WTC11 (cell line): ENCODE results near the gene SLC7A8. TPM values are rescaled to one million over a fixed set of nuclear protein-coding genes. Genes with fewer than 3 reads are reported as not detected.
A peak's percentile ranks its signal among the peaks of the same experiment; 100 is the strongest.

Experiments
- ATAC-seq: fragments of 200-7000 bp; cut with Tn5 transposase; 2 replicates; pipeline ENCODE4 v1.10.0; 2021; ENCODE audit warnings: mild to moderate bottlenecking, moderate library complexity
- CTCF ChIA-PET: fragments of 300-600 bp; sonication (Branson Sonifier 250); formaldehyde crosslinking; loops from one replicate; lab custom pipeline; 2021; ENCODE audit warnings: antibody characterized with exemption; lab: Charles Lee
- POLR2A ChIA-PET: fragments of 350-600 bp; sonication (Branson Sonifier 250); formaldehyde crosslinking; loops from one replicate; lab custom pipeline; 2021; ENCODE audit warnings: antibody characterized with exemption; lab: Charles Lee
- DNase-seq: peaks from one replicate; pipeline ENCODE4 v3.0.0; 2021; ENCODE audit warnings: low spot score
- H3K27ac Mint-ChIP-seq: 2 replicates; pipeline ENCODE4 v1.8.0; 2021; ENCODE audit warnings: mixed read lengths
- H3K27me3 Mint-ChIP-seq: 2 replicates; pipeline ENCODE4 v1.8.0; 2021; ENCODE audit warnings: low read depth, mild to moderate bottlenecking, moderate library complexity, mixed read lengths
- H3K36me3 Mint-ChIP-seq: 2 replicates; pipeline ENCODE4 v1.8.0; 2021; ENCODE audit warnings: mixed read lengths
- H3K4me1 Mint-ChIP-seq: 2 replicates; pipeline ENCODE4 v1.8.0; 2022; ENCODE audit warnings: mixed read lengths
- H3K4me3 Mint-ChIP-seq: 2 replicates; pipeline ENCODE4 v1.8.0; 2021; ENCODE audit warnings: mild to moderate bottlenecking, moderate library complexity, mixed read lengths
- H3K9me3 Mint-ChIP-seq: 2 replicates; pipeline ENCODE4 v1.8.0; 2021; ENCODE audit warnings: mixed read lengths
- CREM ChIP-seq: sonication (generic); formaldehyde crosslinking; IDR thresholded peaks from 2 replicates; pipeline ENCODE4 v1.8.1; 2022; ENCODE audit warnings: mild to moderate bottlenecking, missing genetic modification reagents, moderate library complexity
- FOXJ3 ChIP-seq: sonication (generic); formaldehyde crosslinking; IDR thresholded peaks from 2 replicates; pipeline ENCODE4 v1.9.0; 2021; ENCODE audit warnings: missing genetic modification reagents, mild to moderate bottlenecking, borderline replicate concordance
- GABPB1 ChIP-seq: sonication (generic); formaldehyde crosslinking; IDR thresholded peaks from 2 replicates; pipeline ENCODE4 v1.8.1; 2023; ENCODE audit warnings: mild to moderate bottlenecking, missing genetic modification reagents
- GRHL2 ChIP-seq: fragments of 250-450 bp; sonication (Bioruptor Pico); IDR thresholded peaks from 2 replicates; pipeline ENCODE4 v1.8.0; 2022; ENCODE audit warnings: mild to moderate bottlenecking, moderate library complexity; ENCODE audit not compliant: insufficient replicate concordance, severe bottlenecking
- JUN ChIP-seq: sonication (generic); formaldehyde crosslinking; IDR thresholded peaks from 2 replicates; pipeline ENCODE4 v1.8.0; 2023; ENCODE audit warnings: mild to moderate bottlenecking, missing genetic modification reagents
- RORB ChIP-seq: fragments of 250-450 bp; sonication (Bioruptor Pico); IDR thresholded peaks from 2 replicates; pipeline ENCODE4 v1.9.0; 2021; ENCODE audit warnings: mild to moderate bottlenecking
- SOX15 ChIP-seq: fragments of 250-450 bp; sonication (Bioruptor Pico); IDR thresholded peaks from 2 replicates; pipeline ENCODE4 v1.9.0; 2021; ENCODE audit warnings: mild to moderate bottlenecking
- SP1 ChIP-seq: sonication (generic); formaldehyde crosslinking; conservative IDR thresholded peaks from 2 replicates; pipeline ENCODE4 v1.8.1; 2022; ENCODE audit warnings: missing genetic modification reagents
- TP53 ChIP-seq: sonication (generic); formaldehyde crosslinking; IDR thresholded peaks from 2 replicates; pipeline ENCODE4 v1.8.1; 2023; ENCODE audit warnings: mild to moderate bottlenecking, missing genetic modification reagents
- USF1 ChIP-seq: sonication (generic); formaldehyde crosslinking; IDR thresholded peaks from 2 replicates; pipeline ENCODE4 v1.8.0; 2022; ENCODE audit warnings: mild to moderate bottlenecking, missing genetic modification reagents
- ZNF121 ChIP-seq: sonication (generic); formaldehyde crosslinking; IDR thresholded peaks from 2 replicates; pipeline ENCODE4 v1.8.0; 2023; ENCODE audit warnings: missing genetic modification reagents
- ZNF317 ChIP-seq: sonication (generic); formaldehyde crosslinking; IDR thresholded peaks from 2 replicates; pipeline ENCODE4 v1.8.1; 2023; ENCODE audit warnings: low read depth, mild to moderate bottlenecking, moderate library complexity, missing genetic modification reagents, borderline replicate concordance
- total RNA-seq: library from RNA; stranded (reverse); gene quantifications from 3 replicates; pipeline ENCODE4 v1.2.3, GENCODE V29; 2021
- TF ChIP-seq, protein P1 (sequence below): fragments of 250-450 bp; sonication (Bioruptor Pico); IDR thresholded peaks from 2 replicates; pipeline ENCODE4 v1.8.0; 2021; ENCODE audit warnings: mild to moderate bottlenecking
- TF ChIP-seq, protein P2 (sequence below): sonication (generic); formaldehyde crosslinking; IDR thresholded peaks from 2 replicates; pipeline ENCODE4 v1.8.1; 2023; ENCODE audit warnings: mild to moderate bottlenecking, missing genetic modification reagents
- TF ChIP-seq, protein P3 (sequence below): fragments of 250-450 bp; sonication (Bioruptor Pico); IDR thresholded peaks from 2 replicates; pipeline ENCODE4 v1.9.0; 2021; ENCODE audit warnings: mild to moderate bottlenecking

SLC7A8 gene
- total RNA-seq, 1 experiment from 2014 or later: 207 TPM

DNA sequence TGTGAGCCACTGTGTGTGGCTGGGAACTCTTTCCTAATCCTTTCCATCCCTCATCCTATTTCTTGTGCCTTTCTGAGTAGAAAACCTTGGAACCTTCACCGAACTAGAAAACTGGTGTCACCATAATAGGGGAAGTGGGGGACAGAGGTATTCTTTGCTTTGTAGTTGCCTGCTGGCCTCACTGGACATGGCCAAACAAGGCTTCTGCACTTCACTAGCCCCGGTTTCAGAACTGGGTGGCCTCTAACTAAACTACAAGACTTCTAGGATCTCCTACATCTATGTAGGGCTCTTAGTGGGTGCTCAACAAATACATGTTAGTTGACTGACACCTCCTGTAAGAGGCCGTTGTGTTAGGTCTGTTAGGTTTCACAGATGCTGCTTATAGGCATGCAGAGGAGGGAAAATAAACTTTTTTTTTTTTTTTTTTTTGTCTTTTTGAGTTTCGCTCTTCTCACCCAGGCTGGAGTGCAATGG is 78.1 kb downstream of the SLC7A8 start:
- ChIA-PET POLR2A (interaction anchor here (0.7 kb wide), 1 partner anchor 62 kb away, joined by 4 read pairs; no protein-coding TSS in a partner anchor), CTCF (interaction anchor here (1.4 to 6.9 kb wide), 4 partner anchors 10 to 119 kb away, joined by 4 to 43 read pairs (median 7); partner anchors contain the start of genes ACIN1 and C14orf119)
- Mint-ChIP-seq H3K4me1 (peaks cover 40% of the 10 kb centered on the region), H3K27ac (no peak overlapping the region; the same call in 1 of the 2 replicates), H3K4me3 (no peak overlapping the region), H3K27me3 (peaks cover 17% of the 10 kb centered on the region), H3K9me3 (no peaks in the 10 kb centered on the region), H3K36me3 (peaks cover 4% of the 10 kb centered on the region; the same call in 1 of the 2 replicates)
- ATAC-seq (no peak), DNase-seq (no peak)
- TF ChIP-seq JUN (no peak), CREM (CRISPR knock-in tag) (no peak), SP1 (CRISPR knock-in tag) (no peak), ZNF317 (CRISPR knock-in tag) (no peak), RORB (CRISPR knock-in tag) (no peak), FOXJ3 (no peak), TP53 (CRISPR knock-in tag) (no peak), USF1 (no peak), ZNF121 (CRISPR knock-in tag) (no peak), GRHL2 (CRISPR knock-in tag) (no peak)
- TF ChIP-seq, protein P1, sequence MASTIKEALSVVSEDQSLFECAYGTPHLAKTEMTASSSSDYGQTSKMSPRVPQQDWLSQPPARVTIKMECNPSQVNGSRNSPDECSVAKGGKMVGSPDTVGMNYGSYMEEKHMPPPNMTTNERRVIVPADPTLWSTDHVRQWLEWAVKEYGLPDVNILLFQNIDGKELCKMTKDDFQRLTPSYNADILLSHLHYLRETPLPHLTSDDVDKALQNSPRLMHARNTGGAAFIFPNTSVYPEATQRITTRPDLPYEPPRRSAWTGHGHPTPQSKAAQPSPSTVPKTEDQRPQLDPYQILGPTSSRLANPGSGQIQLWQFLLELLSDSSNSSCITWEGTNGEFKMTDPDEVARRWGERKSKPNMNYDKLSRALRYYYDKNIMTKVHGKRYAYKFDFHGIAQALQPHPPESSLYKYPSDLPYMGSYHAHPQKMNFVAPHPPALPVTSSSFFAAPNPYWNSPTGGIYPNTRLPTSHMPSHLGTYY (CRISPR knock-in tag): no peak
- TF ChIP-seq, protein P2, sequence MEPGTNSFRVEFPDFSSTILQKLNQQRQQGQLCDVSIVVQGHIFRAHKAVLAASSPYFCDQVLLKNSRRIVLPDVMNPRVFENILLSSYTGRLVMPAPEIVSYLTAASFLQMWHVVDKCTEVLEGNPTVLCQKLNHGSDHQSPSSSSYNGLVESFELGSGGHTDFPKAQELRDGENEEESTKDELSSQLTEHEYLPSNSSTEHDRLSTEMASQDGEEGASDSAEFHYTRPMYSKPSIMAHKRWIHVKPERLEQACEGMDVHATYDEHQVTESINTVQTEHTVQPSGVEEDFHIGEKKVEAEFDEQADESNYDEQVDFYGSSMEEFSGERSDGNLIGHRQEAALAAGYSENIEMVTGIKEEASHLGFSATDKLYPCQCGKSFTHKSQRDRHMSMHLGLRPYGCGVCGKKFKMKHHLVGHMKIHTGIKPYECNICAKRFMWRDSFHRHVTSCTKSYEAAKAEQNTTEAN (CRISPR knock-in tag): no peak
- TF ChIP-seq, protein P3, sequence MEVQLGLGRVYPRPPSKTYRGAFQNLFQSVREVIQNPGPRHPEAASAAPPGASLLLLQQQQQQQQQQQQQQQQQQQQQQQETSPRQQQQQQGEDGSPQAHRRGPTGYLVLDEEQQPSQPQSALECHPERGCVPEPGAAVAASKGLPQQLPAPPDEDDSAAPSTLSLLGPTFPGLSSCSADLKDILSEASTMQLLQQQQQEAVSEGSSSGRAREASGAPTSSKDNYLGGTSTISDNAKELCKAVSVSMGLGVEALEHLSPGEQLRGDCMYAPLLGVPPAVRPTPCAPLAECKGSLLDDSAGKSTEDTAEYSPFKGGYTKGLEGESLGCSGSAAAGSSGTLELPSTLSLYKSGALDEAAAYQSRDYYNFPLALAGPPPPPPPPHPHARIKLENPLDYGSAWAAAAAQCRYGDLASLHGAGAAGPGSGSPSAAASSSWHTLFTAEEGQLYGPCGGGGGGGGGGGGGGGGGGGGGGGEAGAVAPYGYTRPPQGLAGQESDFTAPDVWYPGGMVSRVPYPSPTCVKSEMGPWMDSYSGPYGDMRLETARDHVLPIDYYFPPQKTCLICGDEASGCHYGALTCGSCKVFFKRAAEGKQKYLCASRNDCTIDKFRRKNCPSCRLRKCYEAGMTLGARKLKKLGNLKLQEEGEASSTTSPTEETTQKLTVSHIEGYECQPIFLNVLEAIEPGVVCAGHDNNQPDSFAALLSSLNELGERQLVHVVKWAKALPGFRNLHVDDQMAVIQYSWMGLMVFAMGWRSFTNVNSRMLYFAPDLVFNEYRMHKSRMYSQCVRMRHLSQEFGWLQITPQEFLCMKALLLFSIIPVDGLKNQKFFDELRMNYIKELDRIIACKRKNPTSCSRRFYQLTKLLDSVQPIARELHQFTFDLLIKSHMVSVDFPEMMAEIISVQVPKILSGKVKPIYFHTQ: no peak

DNA sequence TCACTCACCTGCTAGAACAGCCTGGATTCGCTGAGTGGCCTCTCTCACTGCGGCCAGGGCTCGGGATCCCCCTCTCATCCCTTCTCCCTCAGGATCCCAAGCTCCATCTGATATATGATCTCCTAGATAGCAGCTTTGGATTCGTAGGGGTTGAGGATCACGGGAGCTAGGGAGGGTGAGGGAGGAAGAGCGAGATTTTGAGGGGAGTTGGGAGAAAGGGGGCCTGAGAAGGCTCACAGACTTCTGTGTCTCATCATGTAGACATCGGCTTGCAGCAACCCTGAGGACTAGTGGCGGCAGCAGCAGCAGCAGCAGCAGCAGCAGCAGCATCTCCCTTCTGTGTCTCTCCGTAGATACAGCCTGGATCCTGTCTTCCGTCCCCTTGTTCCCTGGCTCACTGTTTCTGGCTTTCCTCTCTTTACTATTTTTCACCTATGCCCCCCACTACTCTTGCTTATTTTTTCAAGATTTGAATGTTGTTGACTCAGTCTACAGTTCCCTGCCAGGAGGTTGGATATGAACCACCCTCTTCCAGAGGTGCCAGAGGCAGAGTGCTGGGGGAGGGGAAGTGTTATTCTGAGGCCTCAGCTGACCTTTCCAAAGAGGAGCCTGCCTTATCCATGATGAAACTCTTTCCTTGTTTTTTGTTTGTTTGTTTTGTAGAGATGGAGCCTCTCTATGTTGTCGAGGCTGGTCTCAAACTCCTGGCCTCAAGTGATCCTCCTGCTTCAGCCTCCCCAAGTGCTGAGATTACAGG is 78.7 kb downstream of the SLC7A8 start, which contains the start of gene CIROP:
TSS of gene CIROP (minus strand) at position 399 of the 757 bp plus-strand sequence. CDS start at position 330, 69 bp downstream.
- Mint-ChIP-seq H3K4me1 (peaks cover 46% of the 10 kb centered on the region), H3K36me3 (peaks cover 4% of the 10 kb centered on the region; the same call in 1 of the 2 replicates), H3K27me3 (peaks cover 17% of the 10 kb centered on the region), H3K4me3 (peak within 1 kb of the TSS; percentile 18), H3K9me3 (no peaks in the 10 kb centered on the region), H3K27ac (no peak within 1 kb of the TSS; the same call in none of the 2 replicates)
- TF ChIP-seq GABPB1 (CRISPR knock-in tag): peak; percentile 15; the same call in 1 of the 2 replicates
- no peak for TF ChIP-seq SOX15 (CRISPR knock-in tag)
- ChIA-PET POLR2A (interaction anchor here (1.1 kb wide), 1 partner anchor 9 kb away, joined by 3 read pairs; no protein-coding TSS in a partner anchor), CTCF (interaction anchor here (1.1 to 6.9 kb wide), 4 partner anchors 8 to 36 kb away, joined by 3 to 43 read pairs (median 6); partner anchors contain the start of genes ACIN1 and C14orf119)
- ATAC-seq (peak; percentile 43), DNase-seq (no peak)
